ENCODE data around the gene WDFY1. TPM values are rescaled to one million over a fixed set of nuclear protein-coding genes. Genes with fewer than 3 reads are reported as not detected.

Gene WDFY1
- total RNA-seq, 2 experiments from 2014 or later: 33.3 to 45.3 TPM

DNA sequence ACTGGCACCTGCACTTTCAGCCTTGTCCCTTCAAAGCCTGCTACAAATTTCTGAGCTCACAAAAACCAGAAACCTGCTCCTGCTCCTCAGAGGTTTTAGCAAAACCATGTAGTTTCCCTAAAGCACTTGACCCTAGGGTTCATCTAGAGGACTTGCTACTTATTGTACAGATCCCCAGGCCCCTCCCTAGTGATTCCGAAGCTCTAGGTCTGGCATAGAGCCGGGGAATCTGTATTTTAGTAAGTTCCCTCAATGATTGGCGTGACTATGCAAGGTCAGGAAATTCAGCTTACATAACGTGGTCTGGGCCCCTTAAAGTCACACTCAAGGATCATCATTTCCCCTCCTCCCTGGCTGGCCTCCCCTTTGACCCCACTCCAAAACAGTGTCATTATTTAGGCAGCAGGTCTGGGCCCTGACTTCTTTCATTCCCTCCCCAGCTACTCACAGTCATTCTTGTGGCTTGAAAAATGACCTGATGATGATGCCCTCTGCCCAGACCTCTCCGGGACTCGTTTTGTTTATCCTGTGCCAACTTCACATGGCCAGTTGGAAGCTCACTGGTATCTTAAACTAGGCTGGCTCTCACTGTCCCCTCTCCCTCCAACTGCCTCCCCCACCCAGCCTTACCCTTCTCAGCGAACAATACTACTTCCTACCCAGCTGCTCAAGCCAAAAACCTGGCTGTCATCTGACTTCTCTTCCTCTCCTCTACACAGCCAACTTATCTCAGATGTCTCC, 36.0 kb downstream of the WDFY1 start:
- H3K4me2 ChIP-seq (ENCODE audit: low read length): no peak overlapping the region
- no peak overlapping the region for H3K27ac ChIP-seq (ENCODE audit: low read depth, low read length, poor library complexity, severe bottlenecking)
- POLR2A ChIA-PET: interaction anchor here (0.5 to 1.3 kb wide), 2 partner anchors 9 to 72 kb away, joined by 3 to 5 read pairs; no protein-coding TSS in a partner anchor

DNA sequence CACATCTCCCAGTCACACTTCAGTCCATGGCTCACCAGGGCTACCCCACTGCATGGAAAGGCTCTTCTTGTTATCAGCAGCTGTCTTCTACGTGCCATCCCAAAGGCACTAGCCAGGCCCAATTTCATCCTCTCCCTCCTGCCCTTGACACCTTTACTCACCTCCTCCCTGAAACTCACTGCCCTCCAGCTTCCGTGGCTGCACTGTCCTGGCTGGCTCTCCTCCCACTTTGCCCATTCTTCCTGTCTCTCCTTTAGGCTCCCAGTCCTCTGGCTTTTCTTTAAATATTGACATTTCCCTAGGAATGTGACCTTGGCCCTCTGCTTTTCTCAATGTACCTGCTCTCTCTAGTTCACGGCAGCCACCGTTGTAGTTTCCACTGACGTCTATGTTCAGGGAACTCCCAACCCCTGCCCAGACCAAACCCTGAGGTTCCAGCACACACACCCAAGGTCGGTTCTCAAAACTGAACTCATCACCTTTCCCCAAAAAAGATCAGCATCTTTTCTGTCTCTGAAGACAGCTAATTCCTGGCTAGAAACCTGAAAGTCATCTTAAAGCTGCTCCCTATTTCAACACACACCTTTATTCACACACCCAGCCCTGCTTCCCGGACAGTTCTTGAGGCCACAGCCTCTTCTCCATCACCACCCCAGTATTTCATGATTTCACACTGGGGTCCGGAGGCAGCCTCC, 36.7 kb downstream of the WDFY1 start:
- Histone ChIP-seq H3K4me1 (ENCODE audit: insufficient read depth, low read length, poor library complexity, severe bottlenecking) (no peaks in the 10 kb centered on the region), H3K79me2 (ENCODE audit: insufficient read depth, low read depth, low read length) (no peaks in the 10 kb centered on the region), H3K27ac (ENCODE audit: low read depth, low read length, poor library complexity, severe bottlenecking) (no peak overlapping the region), H3K4me2 (ENCODE audit: low read length) (no peak overlapping the region), H3K4me3 (ENCODE audit: low read depth, low read length, poor library complexity, severe bottlenecking) (no peak overlapping the region), H2AFZ (ENCODE audit: low read length) (no peak overlapping the region), H3K9me3 (ENCODE audit: low read length) (no peaks in the 10 kb centered on the region), H3K9me2 (ENCODE audit: insufficient read depth, low read length) (no peaks in the 10 kb centered on the region), H4K20me1 (ENCODE audit: insufficient read depth, low read length) (no peaks in the 10 kb centered on the region), H3K36me3 (ENCODE audit: insufficient read depth, low read length) (no peaks in the 10 kb centered on the region; the same call in 1 of the 2 replicates)
- no TSS peak for BruUV-seq (replicated peaks)
- TF ChIP-seq, protein P1, sequence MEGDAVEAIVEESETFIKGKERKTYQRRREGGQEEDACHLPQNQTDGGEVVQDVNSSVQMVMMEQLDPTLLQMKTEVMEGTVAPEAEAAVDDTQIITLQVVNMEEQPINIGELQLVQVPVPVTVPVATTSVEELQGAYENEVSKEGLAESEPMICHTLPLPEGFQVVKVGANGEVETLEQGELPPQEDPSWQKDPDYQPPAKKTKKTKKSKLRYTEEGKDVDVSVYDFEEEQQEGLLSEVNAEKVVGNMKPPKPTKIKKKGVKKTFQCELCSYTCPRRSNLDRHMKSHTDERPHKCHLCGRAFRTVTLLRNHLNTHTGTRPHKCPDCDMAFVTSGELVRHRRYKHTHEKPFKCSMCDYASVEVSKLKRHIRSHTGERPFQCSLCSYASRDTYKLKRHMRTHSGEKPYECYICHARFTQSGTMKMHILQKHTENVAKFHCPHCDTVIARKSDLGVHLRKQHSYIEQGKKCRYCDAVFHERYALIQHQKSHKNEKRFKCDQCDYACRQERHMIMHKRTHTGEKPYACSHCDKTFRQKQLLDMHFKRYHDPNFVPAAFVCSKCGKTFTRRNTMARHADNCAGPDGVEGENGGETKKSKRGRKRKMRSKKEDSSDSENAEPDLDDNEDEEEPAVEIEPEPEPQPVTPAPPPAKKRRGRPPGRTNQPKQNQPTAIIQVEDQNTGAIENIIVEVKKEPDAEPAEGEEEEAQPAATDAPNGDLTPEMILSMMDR (conservative IDR thresholded peaks at IDR 0.05; ENCODE audit: low read length): no peak
- no peak for TF ChIP-seq EZH2phosphoT487 (IDR thresholded peaks at IDR 0.05; ENCODE audit: borderline replicate concordance, low read depth, low read length)
- no peak for DNase-seq (ENCODE audit: low spot score)
- CTCF ChIA-PET (ENCODE audit: unreplicated experiment): no interaction called here
- intact Hi-C loops (cut with micrococcal nuclease; ENCODE audit: unreplicated experiment): no loop called here
- POLR2A ChIA-PET: no interaction called here

More for the DNA sequence above, 36.0 kb downstream of the WDFY1 start:
- no TSS peak for BruUV-seq (replicated peaks)
- Histone ChIP-seq H3K79me2 (ENCODE audit: insufficient read depth, low read depth, low read length) (no peaks in the 10 kb centered on the region), H3K4me1 (ENCODE audit: insufficient read depth, low read length, poor library complexity, severe bottlenecking) (no peaks in the 10 kb centered on the region), H3K9me3 (ENCODE audit: low read length) (no peaks in the 10 kb centered on the region), H3K36me3 (ENCODE audit: insufficient read depth, low read length) (no peaks in the 10 kb centered on the region; the same call in 1 of the 2 replicates), H3K4me3 (ENCODE audit: low read depth, low read length, poor library complexity, severe bottlenecking) (no peak overlapping the region), H4K20me1 (ENCODE audit: insufficient read depth, low read length) (no peaks in the 10 kb centered on the region), H2AFZ (ENCODE audit: low read length) (no peak overlapping the region), H3K9me2 (ENCODE audit: insufficient read depth, low read length) (no peaks in the 10 kb centered on the region)
- no peak for TF ChIP-seq EZH2phosphoT487 (IDR thresholded peaks at IDR 0.05; ENCODE audit: borderline replicate concordance, low read depth, low read length)
- TF ChIP-seq, protein P1 (conservative IDR thresholded peaks at IDR 0.05; ENCODE audit: low read length): no peak
- DNase-seq (ENCODE audit: low spot score): no peak
- CTCF ChIA-PET (ENCODE audit: unreplicated experiment): no interaction called here
- intact Hi-C loops (cut with micrococcal nuclease; ENCODE audit: unreplicated experiment): no loop called here

DNA sequence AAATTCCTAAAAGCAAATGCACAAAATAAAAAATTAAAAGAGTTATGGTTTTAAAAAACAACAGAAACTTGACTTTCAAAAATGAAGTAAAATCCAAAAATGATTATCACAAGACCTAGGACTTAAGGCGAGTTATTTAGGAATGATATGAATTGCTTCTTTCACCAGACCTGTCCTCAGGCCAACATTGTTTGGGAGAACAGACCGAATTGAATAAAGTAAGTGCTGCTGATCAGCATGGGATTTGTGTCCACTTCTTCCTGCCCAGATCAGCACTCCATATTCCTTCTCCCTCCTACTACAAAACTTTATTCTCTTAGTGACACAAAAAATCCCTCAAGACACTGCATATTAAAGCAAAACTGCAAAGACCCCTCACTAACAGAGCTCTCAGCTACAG, 39.1 kb downstream of the WDFY1 start:
- no peak overlapping the region for H3K27ac ChIP-seq (ENCODE audit: low read depth, low read length, poor library complexity, severe bottlenecking)
- no peak overlapping the region for H2AFZ ChIP-seq (ENCODE audit: low read length)
- no peak for DNase-seq (ENCODE audit: low spot score)
- H3K4me3 ChIP-seq (ENCODE audit: low read depth, low read length, poor library complexity, severe bottlenecking): no peak overlapping the region
- CTCF ChIA-PET (ENCODE audit: unreplicated experiment): no interaction called here
- TF ChIP-seq, protein P1 (conservative IDR thresholded peaks at IDR 0.05; ENCODE audit: low read length): no peak
- no peak for TF ChIP-seq EZH2phosphoT487 (IDR thresholded peaks at IDR 0.05; ENCODE audit: borderline replicate concordance, low read depth, low read length)
- H3K4me1 ChIP-seq (ENCODE audit: insufficient read depth, low read length, poor library complexity, severe bottlenecking): no peaks in the 10 kb centered on the region
- H4K20me1 ChIP-seq (ENCODE audit: insufficient read depth, low read length): no peaks in the 10 kb centered on the region
- POLR2A ChIA-PET: no interaction called here
- no peaks in the 10 kb centered on the region for H3K79me2 ChIP-seq (ENCODE audit: insufficient read depth, low read depth, low read length)
- H3K4me2 ChIP-seq (ENCODE audit: low read length): no peak overlapping the region
- H3K36me3 ChIP-seq (ENCODE audit: insufficient read depth, low read length): no peaks in the 10 kb centered on the region; the same call in 1 of the 2 replicates
- H3K9me3 ChIP-seq (ENCODE audit: low read length): no peaks in the 10 kb centered on the region
- intact Hi-C loops (cut with micrococcal nuclease; ENCODE audit: unreplicated experiment): no loop called here
- no peaks in the 10 kb centered on the region for H3K9me2 ChIP-seq (ENCODE audit: insufficient read depth, low read length)
- BruUV-seq (replicated peaks): no TSS peak
